Stimulated activated CD8-positive, alpha-beta memory T cell treated with anti-CD3 and anti-CD28 coated beads, Interleukin-15, amount 100 ng/mL, for 48 hours (primary cell): ENCODE results near the gene IQUB.
"Not testable (repeated sequence)": the region's sequence is repeated elsewhere in the genome, so short reads cannot be mapped to it uniquely, and the experiment has no call there.

ENCODE experiments used
- DNase-seq, 2 donors: peaks; one replicate each; pipeline ENCODE4 v3.0.0-alpha.2; 2020; ENCODE audit warnings: low read depth in 2 of 2

Gene IQUB

DNA sequence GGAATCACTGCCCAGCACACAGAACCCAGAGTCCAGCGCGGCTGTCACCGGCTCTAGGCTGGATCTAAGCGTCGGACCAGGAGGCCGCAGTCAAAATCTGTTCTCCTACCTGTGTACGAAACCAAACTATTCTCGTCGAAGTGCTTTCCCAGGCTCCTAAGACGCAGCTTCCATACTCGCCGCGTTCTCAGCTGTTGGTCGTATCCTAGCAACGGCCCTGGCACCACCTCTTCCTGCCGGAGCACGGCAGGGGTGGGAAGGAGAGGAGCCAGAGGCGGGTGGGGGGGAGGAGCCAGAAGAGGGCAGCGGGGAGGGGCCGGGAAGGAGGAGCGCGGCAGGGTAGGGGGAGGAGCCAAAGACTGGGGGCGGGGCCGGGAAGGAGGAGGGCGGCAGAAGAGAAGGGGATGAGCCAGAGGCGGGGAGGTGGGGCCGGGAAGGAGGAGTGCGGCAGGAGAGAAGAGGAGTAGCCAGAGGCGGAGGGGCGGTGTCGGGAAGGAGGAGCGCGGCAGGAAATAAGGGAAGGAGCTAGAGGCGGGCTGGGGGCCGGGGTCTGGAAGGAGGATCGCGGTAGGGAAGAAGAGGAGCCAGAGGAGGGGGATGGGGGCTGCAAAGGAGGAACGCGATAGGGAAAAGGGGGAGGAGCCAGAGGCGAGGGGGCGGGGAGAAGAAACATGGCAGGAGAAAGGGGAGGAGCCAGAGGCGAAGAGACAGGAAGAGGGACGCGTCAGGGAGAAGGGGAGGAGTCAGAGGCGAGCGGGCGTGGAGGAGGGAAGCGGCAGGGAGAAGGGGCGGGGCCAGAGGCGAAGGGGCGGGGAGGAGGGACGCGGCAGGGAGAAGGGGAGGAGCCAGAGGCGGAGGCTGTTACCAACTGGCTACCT is at the start of gene IQUB:
Gene IQUB (minus strand): TSS at position 213 of the 878 bp plus-strand sequence. CDS start 22,255 bp downstream, outside the sequence.
- DNase-seq = peak; percentile 88 to 91

DNA sequence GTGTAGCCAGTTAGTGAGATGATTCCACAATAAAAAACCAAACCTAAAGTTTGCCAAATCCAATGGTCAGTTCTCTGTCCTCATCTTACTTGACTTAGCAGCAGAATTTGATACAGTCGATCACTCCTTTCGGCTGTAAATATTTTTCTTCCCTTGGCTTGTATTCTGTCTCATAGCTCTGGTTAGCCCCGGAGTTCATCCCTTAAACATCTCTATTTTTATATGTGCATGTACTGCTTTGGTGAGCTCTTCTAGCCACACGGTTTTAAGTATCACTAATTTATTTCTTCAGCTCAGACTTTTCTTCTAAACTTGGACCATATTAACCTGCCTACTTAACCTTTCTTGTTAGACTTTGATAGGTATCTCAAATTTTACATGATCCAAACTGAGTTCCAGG is 49.4 kb upstream of the IQUB start:
- DNase-seq = no peak

DNA sequence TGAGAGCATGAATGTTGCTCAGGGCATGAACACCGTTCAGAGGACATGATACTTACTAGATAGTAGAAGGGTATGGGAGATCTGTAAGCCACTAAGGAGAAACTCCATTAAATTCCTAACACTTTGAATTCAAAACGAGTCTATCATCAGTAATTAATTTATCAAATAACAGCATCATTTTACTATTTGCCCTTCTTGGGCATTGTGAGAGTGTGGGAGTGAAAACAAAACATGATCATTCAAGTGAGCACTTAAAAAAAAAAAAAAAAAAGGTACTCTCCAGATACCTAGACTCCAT is 46.7 kb upstream of the IQUB start:
- no peak for DNase-seq

DNA sequence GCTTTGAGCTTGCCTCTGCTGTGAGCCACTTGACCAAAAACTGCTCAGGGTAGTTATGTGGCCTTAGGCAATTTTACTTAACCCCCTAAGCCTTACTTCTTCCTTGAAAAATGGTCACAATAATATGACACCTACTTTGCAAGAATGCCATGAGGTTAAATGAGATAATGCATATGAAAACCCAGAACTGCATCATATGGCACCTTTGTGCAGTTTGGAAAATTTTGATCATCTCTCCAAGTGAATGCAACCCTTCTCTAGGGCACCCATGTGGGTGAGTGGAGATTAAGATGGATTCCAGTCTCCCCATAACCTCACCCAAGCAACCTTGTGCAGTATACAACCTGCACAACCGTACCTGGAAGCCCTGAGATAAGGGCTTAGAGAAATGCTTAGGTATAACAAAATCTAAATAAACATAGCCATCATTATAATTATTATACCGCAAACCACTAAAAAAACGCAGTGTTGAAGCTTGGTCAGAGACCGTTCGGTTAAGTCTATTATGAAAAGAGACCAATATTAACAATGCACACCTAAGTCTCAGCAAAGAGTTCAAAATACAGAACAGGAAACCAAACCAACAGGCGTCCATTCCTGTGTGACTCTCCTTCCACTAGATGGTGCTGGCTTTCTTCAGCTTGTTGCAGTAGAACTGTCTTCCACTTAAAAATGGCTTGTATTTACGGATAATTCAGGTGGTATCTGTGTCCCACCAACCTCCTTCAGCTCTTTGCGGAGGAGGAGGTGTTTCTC is 46.2 kb upstream of the IQUB start:
- no peak for DNase-seq

DNA sequence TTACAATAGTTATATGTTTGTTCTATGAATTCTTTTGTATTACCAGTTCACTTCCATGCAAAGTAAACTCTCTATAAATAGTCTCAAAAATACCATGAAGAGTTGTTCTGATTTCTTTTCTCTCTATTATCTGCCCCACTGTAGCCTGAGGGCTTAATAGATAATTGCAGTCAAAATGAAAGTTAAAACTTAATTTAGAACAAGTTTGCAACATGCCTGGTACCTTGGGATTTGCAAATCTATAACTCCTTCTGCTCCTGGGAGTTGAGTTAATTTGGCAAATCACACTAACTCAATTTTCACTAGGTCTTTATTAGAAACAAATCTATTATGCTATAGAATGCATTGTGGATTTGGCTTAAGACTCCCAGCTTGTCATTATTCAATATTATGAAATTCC is 45.0 kb upstream of the IQUB start:
- no peak for DNase-seq

DNA sequence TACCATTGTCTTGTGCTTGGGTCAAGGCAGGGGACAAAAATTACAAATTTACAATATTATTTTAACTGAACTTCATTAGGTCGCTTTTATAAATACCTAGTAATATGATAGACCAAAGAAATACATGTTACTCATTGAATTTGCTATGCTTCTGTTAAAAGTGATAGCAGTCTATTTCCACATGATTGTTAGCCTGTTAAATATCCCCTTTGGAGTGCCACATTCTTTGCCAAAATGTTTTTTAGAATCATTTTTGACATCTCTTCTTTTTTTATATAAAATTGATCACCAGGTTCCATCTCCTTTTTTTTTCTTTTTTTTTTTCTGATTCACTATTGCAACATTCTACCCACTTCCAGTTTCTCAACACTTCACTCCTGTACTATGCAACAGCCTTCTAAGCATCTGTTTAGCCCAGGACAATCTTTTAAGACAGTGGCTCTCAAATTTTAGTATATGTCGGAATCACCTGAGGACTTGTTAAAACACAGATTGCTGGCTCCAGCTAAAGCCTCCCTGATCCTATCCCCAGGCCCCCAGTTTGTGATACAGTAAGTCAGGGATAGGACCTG is 39.6 kb upstream of the IQUB start:
- no peak for DNase-seq

DNA sequence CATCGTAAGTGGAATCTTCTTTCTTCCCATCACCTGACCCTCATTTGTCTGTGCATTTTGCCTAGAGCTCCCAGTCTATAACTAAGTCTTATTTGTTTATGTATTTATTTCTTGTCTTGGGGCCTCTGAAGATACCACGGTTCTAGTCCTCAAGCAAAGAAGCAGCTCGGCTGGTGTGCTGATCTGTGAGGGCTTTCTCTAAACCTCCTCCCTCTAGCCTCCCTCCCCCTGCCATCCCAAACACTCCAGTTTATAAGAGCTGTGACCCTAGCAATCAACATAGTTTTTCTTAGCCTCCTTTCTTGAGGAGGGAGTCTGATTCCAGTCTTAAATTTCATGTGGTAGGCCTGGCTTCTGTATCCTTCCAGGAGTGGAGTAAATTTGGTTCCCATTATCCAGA is 38.9 kb upstream of the IQUB start:
- DNase-seq = no peak

DNA sequence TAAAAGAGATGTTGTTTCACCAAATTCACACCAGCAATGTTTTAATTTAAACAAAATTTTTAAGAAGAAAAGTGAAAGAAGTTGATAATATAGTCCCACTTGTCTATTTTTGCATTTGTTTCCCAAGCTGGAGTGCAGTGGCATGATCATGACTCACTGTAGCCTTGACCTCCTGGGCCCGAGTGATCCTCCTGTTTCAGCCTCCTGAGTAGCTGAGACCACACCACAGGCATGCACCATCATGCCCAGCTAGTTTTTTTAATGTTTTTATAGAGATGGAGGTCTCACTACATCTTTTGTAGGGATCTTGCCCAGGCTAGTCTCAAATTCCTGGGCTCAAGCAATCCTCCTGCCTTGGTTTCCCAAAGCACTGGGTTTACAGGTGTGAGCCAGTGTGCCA is 37.3 kb upstream of the IQUB start:
- no peak for DNase-seq

DNA sequence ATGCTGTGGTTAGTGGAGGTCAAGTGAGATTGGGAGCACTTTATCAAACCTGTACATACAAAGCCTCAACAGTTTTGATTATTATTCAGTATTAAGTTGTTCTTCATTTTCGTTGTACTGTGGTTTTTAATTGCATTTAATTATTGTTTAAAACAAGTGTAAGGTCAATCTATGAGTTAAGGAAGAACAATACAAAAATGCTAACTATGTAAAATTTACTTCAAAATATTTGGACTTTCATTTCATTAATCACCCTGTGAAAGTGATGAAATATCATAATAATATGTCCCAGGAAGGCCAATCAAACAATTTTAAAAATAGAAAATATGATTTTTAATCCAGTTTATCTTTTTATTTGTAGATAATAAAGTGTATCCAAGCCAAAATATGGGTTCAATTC is 36.8 kb upstream of the IQUB start:
- no peak for DNase-seq

DNA sequence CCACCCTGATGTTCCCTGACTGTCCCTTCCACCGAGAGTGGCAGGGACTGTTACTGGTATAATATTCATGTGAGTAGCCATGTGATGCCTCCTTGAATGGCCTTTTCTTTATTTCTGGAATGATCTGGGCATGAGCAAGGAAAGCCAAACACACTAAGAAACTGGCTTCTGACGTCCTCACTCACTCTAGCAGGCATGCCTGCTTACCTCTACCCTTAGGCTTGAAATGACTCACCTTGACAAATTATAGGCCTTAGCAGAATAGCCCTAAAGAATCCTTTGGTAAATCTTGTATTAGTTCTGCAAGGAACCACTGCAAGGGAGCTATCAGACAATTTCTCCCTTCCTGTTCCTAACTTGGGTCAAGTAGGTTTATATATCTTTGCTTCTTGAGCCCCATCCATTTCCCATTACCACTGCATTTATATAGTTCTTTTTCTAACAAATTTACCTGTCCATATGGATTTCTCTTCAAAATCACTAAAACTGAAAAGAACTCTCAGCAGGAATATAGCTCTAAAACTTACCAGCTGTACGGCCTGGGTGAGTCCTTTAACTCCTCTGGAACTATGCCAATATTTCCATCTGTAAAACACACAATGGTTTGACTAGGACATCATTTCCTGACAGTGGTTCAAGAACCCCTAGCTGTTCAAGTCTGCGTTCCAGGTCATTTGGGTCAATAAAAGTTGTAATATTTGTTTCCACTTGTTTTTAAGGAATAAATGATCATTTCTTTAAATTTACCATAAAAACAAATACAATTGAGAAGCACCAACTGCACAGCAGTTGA is 36.2 kb upstream of the IQUB start:
- no peak for DNase-seq

DNA sequence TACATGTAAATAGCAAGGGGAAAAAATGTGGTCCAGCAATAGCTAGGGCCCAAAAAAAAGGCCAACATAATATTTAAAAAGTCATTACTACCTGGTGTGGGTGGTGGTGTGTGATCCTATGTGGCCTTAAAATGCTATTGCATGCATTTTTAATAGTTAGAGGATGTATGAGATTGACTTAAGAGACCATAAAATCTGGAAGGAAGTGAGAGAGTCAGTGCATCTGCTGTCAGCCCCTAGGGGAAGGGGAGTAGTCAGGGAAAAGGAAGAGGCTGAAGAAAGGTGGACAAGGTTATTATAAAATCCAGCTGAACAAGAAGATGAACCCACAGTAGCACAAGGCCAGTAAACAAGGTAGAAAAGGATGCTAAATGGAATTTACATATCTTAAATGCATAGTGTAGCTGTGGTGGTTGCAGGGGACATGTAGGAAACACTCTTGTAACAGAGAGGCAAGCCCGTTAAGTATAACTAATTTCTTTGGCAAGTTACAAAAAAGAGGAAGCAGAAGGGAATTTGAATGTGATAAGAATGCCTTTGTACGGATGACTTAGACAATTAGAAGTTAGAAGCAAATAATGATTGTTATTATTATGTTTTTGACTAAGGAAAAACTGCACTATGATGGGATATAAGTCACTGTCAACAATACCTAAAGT is 35.1 kb upstream of the IQUB start:
- DNase-seq = no peak

DNA sequence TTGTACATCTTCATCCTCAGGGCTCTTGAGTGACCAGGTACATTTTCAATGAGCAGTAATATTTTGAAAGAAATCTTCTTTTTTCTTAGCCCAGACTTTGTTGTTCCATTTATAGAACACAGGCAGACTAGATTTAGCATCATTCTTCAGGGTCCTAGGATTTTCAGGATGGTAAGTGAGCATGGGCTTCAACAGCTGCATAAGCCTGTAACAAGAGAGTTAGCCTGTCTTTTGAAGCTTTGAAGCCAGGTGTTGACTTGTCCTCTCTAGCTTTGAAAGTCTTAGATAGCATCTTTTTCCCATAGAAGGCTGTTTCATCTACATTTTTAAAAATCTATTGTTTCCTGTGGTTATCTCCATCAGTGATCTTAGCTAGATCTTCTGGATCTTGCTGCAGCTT is 27.7 kb upstream of the IQUB start:
- DNase-seq = no peak

DNA sequence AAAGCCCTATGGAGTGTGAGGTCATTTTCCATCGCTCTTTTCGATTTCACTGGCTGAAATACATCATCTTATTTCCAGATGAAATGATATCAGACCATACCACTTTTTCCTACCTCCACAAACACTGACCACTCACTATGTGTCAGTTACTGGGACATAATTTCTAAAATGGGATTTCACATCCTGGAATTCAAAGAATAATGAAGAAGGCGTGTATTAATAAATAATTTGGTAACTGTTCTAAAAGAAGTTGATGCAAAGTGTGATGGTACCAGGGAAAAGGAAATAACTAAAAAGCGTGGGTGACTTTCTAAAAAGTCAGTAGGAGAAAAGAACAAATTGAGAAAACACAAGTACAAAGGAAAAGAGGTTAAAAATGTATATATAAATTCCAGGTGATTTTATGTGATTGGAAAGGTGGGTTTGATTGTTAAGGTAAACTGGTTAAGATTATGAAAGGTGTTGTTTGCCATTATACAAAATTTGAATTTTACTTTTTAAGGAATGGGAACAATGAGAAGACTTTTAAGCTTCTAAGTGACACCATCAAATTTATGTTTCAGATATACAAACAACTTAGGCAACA is 24.0 kb upstream of the IQUB start:
- DNase-seq = no peak

DNA sequence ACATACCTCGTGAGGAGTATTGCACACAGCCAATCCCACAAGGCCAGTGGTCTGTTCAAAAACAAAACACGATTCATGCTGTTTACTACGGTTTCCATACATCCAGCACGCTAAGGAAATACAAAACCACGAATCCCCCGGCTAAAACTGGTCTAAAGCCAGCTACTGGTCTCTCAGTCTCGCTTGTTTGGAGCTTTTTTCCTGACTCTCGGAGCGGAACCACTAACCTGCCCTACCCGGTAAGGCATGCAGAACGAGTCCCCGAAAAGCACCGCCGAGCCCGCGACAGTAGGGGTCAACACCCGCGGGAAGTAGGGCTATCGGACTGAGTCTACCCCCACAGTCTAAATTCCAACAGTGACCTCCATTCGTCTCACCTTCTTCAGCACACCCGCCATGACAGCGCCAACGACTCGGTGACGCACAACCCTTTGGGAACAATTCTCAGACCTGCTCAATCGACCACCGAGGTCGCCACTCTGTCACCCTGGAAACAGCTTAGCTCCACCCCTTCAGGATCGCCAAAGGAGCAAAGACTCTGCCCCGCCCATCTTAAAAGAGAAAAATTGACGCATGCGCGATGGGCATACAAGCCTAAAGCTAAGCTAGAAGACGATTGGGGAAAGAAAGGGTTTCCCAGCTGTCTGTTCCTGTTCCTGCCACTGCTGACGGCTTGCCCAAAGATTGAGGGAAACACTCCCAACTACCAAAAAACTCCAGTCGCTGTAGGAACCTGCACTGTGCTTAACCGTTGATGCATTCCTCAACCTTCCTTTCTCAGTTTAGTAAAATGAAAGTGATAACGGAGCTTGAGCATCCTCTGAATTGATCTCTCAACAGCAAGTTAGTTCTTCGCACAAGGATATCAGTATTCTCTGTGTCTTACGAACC is 23.2 kb upstream of the IQUB start, which contains the start of gene NDUFA5:
Gene NDUFA5 (minus strand): TSS at position 421 of the 891 bp plus-strand sequence. CDS start 23 bp downstream, at position 398.
- DNase-seq = peak; percentile 90 to 92

DNA sequence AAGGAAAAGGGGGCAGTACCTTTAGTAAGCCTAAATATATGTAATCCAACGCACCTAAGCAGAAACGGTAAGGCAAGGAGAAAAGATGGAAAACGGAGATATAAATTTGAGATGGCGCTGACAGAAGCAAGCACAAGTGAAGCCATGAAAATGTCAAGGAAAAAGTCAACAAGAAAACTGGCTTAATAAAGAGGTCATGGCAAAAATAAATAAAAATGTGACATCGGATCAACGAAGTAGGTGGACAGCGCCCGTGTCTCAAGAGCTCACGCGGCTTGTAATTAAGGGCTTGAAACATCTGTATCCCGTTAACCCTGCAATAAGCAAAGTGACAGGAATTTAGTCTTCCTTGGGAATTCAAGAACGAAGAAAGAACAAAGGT is 22.6 kb upstream of the IQUB start:
- no peak for DNase-seq

DNA sequence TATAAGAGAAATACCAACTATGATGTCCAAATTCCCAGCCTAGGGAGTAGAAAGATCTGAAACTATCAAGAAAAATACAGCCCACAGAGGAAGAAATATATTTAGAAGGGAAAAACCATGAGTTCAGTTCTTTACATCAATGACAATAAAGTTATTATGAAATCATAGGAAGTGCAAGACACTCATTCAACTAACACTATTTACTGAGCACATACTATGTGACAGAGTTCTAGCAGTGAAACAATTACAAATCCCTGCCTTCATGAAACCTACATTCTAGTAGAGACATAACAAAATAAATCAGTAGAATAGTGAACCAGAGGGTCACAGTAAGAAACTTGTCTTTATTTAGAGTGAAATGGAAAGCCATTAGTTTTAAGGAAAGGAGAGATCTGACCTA is 21.1 kb upstream of the IQUB start:
- no peak for DNase-seq

DNA sequence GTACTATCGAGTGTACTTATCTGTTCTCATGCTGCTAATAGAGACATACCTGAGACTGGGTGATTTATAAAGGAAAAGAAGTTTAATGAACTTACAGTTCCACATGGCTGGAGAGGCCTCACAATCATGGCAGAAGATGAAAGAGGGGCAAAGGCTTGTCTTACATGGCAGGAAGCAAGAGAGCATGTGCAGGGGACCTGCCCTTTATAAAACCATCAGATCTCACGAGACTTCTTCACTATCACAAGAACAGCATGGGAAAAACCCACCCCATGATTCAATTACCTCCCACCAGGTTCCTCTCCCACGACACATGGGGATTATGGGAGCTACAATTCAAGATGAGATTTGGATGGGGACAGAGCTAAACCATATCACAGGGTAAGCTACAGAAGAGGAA is 18.8 kb upstream of the IQUB start:
- no peak for DNase-seq

DNA sequence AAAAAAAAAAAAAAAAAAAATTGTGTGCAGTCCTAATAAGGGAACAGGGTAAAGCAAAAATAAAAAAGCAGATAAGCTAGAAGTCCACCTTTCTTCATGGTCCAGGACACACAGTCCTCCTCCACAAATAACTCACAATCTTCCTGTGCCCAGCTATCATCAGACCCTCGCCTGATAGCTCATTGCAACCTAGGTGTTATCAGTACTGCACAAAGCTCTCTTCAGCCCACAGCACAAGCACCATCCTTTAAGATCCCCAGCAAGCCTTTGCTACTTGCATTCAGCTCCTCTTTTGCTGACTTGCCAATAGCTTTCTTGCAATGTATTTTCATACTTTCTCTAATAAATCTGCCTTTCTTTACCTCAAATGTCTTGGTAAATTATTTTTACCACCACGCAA is 18.2 kb upstream of the IQUB start:
- DNase-seq = no peak

DNA sequence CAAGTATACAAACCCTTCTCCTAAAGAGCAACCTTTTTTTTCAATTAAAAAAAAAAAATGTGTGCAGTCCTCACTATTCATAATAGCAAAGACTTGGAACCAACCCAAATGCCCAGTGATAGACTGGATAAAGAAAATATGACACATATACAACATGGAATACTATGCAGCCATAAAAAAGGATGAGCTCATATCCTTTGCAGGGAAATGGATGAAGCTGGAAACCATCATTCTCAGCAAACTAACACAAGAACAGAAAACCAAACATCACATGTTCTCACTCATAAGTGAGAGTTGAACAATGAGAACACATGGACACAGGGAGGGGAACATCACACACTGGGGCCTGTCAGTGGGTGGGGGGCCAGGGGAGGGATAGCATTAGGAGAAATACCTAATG is 17.7 kb upstream of the IQUB start:
- not testable (repeated sequence) for DNase-seq

DNA sequence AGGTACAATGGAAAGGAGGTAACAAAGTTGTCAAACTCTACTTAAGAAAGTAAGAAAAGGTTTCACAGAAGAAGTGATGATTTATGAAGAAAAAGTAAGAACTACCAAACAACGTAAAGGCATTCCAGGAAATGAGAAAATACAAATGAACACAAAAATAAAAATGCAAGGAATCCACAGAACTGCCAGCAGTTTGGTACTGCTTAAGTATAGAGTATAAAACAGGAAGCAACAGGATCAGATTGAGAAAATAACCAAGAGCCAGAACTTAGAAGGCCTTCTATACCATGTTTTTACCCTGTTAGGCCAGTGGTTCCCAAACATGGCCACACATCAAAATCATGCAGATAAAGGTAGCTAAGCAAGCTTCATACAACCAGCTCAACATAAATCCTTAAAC is 14.0 kb upstream of the IQUB start:
- no peak for DNase-seq
